Thyroid gland (tissue), 4 donors: ENCODE results near the gene SH2D2A. TPM values are rescaled to one million over a fixed set of nuclear protein-coding genes. Genes with fewer than 3 reads are reported as not detected.

Experiments
- DNase-seq, 2 donors: peaks; one replicate each; pipeline ENCODE4 v3.0.0-alpha.2; 2019
- H3K27ac ChIP-seq, 3 donors: fragments of 200-600 bp; sonication (generic); 1 replicate in 2 of 3; 2 replicates in 1 of 3; pipeline ENCODE4 v1.5.1; 2016 to 2019; ENCODE audit warnings: mild to moderate bottlenecking in 1 of 3, moderate library complexity in 1 of 3
- H3K27me3 ChIP-seq: fragments of 200-600 bp; sonication (generic); one replicate; pipeline ENCODE4 v1.5.1; 2019
- H3K36me3 ChIP-seq, 2 donors: fragments of 200-600 bp; sonication (generic); one replicate each; pipeline ENCODE4 v1.5.1; 2016 to 2019
- H3K4me1 ChIP-seq, 2 donors: fragments of 200-600 bp; sonication (generic); one replicate each; pipeline ENCODE4 v1.5.1; 2017 to 2019
- H3K4me3 ChIP-seq, 3 donors: fragments of 200-600 bp; sonication (generic); replicated peaks in 1 of 3; 1 replicate in 2 of 3; 2 replicates in 1 of 3; pipeline ENCODE4 v1.5.1; 2016; ENCODE audit warnings: mild to moderate bottlenecking in 1 of 3
- H3K9me3 ChIP-seq: fragments of 200-600 bp; sonication (generic); one replicate; pipeline ENCODE4 v1.5.1; 2017
- POLR2A ChIP-seq, 2 donors: fragments of 450-650 bp; IDR thresholded peaks; one replicate each; pipeline ENCODE4 v1.6.1; 2017; ENCODE audit warnings: antibody characterized with exemption in 2 of 2, mild to moderate bottlenecking in 2 of 2, moderate library complexity in 1 of 2
- WGBS, 2 donors: methylation state at CpG; one replicate each; pipeline ENCODE4 v1.1.5; 2017; 5-methylcytosine and 5-hydroxymethylcytosine counted together
- intact Hi-C: fragments of 100-400 bp; cut with DNase I; formaldehyde crosslinking; loops from one replicate; pipeline ENCODE4 v1.15.1; 2023
- total RNA-seq, 4 donors: library from RNA; depleted of rRNA; stranded (reverse); fragments of >200 nt; gene quantifications; one replicate each; pipeline ENCODE4 v1.2.3, GENCODE V29; 2016
- TF ChIP-seq, protein P1 (sequence below), 6 experiments: fragments of 200-600 bp in 3 of 6; fragments of 450-650 bp in 3 of 6; sonication (generic) in 3 of 6; IDR thresholded peaks; one replicate each; pipeline ENCODE4 v1.5.1; 2016 to 2019; ENCODE audit warnings: antibody characterized with exemption in 6 of 6, mild to moderate bottlenecking in 2 of 6, inconsistent platforms in 1 of 6, moderate library complexity in 1 of 6

SH2D2A gene
- total RNA-seq, 4 donors from 2014 or later, result 1.2 to 3.3 (median 2.0) TPM

DNA sequence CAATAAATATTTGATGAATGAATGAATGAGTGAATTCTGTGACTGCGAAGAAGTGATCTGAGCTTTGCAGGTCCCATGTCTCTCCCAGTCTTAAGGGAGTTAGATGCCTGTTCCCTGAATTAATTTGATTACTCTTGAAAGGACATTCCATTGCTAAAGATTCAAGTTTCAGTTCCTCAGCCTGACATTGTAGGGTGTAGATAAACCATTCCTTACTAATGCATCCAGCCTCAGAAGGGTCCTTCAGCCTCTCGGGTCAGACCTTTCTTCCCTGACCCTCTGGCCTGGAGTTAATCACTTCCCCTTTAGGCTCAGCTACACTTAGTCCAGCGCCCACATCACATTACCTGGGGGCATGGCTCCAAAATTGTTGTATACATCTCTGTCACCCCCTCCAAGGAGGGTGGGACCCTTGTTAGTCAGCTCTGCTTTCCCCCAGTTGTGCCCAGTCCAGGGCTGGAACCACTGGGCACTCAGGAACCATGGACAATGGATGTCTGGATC is 39.7 kb upstream of the SH2D2A start:
- no peak overlapping the region for H3K4me3 ChIP-seq
- H3K4me1 ChIP-seq, result peaks cover 19 to 33% of the 10 kb centered on the region in 2 donors
- no peak for TF ChIP-seq POLR2A (IDR thresholded peaks at IDR 0.05)
- TF ChIP-seq, protein P1, sequence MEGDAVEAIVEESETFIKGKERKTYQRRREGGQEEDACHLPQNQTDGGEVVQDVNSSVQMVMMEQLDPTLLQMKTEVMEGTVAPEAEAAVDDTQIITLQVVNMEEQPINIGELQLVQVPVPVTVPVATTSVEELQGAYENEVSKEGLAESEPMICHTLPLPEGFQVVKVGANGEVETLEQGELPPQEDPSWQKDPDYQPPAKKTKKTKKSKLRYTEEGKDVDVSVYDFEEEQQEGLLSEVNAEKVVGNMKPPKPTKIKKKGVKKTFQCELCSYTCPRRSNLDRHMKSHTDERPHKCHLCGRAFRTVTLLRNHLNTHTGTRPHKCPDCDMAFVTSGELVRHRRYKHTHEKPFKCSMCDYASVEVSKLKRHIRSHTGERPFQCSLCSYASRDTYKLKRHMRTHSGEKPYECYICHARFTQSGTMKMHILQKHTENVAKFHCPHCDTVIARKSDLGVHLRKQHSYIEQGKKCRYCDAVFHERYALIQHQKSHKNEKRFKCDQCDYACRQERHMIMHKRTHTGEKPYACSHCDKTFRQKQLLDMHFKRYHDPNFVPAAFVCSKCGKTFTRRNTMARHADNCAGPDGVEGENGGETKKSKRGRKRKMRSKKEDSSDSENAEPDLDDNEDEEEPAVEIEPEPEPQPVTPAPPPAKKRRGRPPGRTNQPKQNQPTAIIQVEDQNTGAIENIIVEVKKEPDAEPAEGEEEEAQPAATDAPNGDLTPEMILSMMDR (IDR thresholded peaks at IDR 0.05), result no peak
- intact Hi-C loops, result no loop called here
- H3K36me3 ChIP-seq, result no peaks in the 10 kb centered on the region
- H3K27me3 ChIP-seq, result peaks cover 16% of the 10 kb centered on the region
- H3K27ac ChIP-seq, result no peak overlapping the region
- 82% methylated on average over 3 of the region's 3 CpGs for WGBS, 2 donors
- no peaks in the 10 kb centered on the region for H3K9me3 ChIP-seq
- no peak for DNase-seq

DNA sequence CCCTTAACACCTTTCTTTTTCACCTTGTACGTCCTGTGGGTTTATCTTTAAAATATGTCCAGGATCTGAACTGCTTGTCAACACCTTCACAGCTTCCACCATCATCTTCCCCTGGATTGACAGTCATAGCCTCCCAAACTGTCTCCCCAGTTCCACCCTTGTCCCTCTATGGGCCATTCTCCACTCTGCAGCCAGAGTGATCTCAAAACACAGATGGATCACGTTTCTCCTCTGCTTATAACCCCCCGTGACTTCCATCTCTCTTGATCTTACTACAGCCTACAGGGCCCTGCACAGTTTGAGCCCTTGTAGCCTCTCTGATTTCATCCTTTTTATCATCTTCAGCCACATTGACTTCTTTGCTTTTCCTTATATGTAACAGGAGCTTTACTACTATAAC is 38.0 kb upstream of the SH2D2A start:
- Histone ChIP-seq H3K27ac (no peak overlapping the region), H3K4me3 (no peak overlapping the region), H3K9me3 (no peaks in the 10 kb centered on the region), H3K36me3 (no peaks in the 10 kb centered on the region), H3K4me1 (peaks cover 5 to 17% of the 10 kb centered on the region in 2 donors), H3K27me3 (peaks cover 2% of the 10 kb centered on the region)
- intact Hi-C loops, result no loop called here
- TF ChIP-seq POLR2A (IDR thresholded peaks at IDR 0.05), result no peak
- TF ChIP-seq, protein P1 (IDR thresholded peaks at IDR 0.05), result no peak
- no peak for DNase-seq
- 69 to 72% methylated on average over 3 of the region's 3 CpGs for WGBS, 2 donors

DNA sequence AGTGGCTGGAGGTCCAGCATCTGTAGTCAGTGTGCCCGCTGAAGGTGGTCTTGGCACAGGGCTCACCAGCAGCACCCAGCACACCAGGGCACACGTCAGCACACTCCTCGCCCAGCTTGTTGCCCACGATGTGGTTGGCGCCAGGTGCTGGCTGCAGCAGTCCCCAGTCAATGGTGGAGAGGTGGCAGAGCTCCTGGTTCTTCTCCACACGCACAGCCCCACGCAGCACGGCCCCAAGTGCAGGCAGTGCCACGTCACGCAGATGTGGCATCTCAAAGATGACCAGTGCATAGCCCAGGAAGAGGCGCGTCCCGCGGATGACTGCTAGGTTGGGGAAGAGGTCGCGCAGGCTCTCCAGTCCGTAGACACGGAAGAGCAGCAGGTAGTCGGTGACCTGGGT is 37.1 kb upstream of the SH2D2A start:
- no peak for TF ChIP-seq POLR2A (IDR thresholded peaks at IDR 0.05)
- TF ChIP-seq, protein P1 (IDR thresholded peaks at IDR 0.05), result no peak
- Histone ChIP-seq H3K4me3 (no peak overlapping the region), H3K4me1 (peaks cover 0 to 11% of the 10 kb centered on the region in 2 donors), H3K9me3 (no peaks in the 10 kb centered on the region), H3K36me3 (no peaks in the 10 kb centered on the region), H3K27me3 (no peaks in the 10 kb centered on the region), H3K27ac (no peak overlapping the region)
- no peak for DNase-seq
- 95 to 96% methylated on average over 19 of the region's 19 CpGs for WGBS, 2 donors
- intact Hi-C loops, result no loop called here

DNA sequence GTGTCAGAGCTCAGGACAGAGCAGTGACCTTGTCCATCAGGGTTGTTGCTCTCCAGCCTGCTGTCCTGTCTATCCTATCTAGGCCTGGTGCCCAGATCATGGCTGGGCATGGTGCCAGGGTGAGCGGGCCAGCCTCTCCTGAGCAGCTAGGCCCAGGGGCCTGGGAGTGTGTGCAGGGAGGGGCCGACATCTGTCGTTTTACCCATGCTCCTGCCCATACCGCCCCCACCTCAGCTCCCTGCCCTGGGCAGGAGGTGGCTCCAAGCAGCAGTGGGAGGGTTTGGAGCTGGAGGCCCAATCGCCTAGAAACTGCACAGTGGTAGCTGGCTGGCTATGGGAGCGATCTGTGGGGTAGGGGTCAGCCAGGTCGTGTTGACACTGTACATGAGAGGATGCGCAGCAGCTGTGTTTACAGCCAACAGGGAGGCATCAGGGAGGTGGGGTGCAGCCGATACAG is 35.8 kb upstream of the SH2D2A start:
- H3K36me3 ChIP-seq, result no peaks in the 10 kb centered on the region
- WGBS, 2 donors, result 45 to 58% methylated on average over 7 of the region's 9 CpGs
- no peaks in the 10 kb centered on the region for H3K27me3 ChIP-seq
- no peak overlapping the region for H3K4me3 ChIP-seq
- DNase-seq, result peak; percentile 87 to 91
- TF ChIP-seq POLR2A (IDR thresholded peaks at IDR 0.05), result no peak
- TF ChIP-seq, protein P1 (IDR thresholded peaks at IDR 0.05), result no peak
- H3K4me1 ChIP-seq, result peaks cover 0 to 16% of the 10 kb centered on the region in 2 donors
- intact Hi-C loops, result no loop called here
- H3K9me3 ChIP-seq, result no peaks in the 10 kb centered on the region
- H3K27ac ChIP-seq, result no peak overlapping the region

DNA sequence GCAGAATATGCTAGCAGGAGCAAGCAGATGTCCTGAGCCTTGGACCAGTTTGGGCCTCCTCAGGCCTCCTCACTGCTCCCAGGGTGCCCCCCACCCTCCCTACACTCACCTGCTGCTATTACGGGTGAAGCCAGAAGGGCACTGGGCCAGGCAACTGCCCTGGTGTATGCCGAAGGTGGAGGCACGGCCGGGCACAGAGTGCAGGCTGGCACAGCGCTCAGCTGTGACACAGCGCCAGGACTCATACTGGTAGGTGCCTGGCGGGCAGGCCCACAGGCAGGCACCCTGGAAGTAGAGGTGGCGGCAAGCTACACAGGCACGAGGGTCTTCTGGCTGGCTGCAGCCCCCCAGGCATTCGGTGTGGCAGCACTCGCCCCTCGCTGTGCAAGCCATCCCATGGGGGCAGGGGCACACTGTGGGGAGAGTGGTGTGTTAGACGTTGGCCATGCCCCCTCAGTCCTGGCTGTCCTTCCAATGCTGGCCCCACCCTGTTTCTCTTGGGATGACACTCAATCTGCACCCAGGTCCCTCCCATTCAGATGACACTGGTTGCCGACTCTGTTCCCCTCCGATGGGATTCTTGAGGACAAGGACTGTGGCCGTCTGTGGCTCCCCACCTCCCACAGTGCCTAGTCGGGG is 35.2 kb upstream of the SH2D2A start:
- Histone ChIP-seq H3K27ac (no peak overlapping the region), H3K4me1 (peaks cover 0 to 16% of the 10 kb centered on the region in 2 donors), H3K27me3 (no peaks in the 10 kb centered on the region), H3K9me3 (no peaks in the 10 kb centered on the region), H3K4me3 (no peak overlapping the region), H3K36me3 (no peaks in the 10 kb centered on the region)
- peak; percentile 41 to 57 for DNase-seq
- intact Hi-C loops, result no loop called here
- WGBS, 2 donors, result 33 to 50% methylated on average over 1 to 14 of the region's 17 CpGs
- TF ChIP-seq POLR2A (IDR thresholded peaks at IDR 0.05), result no peak
- TF ChIP-seq, protein P1 (IDR thresholded peaks at IDR 0.05), result no peak
